Measurements from ENCODE around the gene GON7.
A peak's percentile ranks its signal among the peaks of the same experiment; 100 is the strongest.

The GON7 gene

GRCh38 chr14:93228550-93228949 lies 21.7 kb upstream of the GON7 start:
- TF ChIP-seq YY1 (IDR thresholded peaks at IDR 0.05; ENCODE audit: low read depth) (no peak), NFIC (IDR thresholded peaks at IDR 0.05) (no peak), CREB1 (IDR thresholded peaks at IDR 0.05; ENCODE audit: low read depth) (no peak), TCF12 (IDR thresholded peaks at IDR 0.05; ENCODE audit: low read depth) (no peak)

GRCh38 chr14:93223565-93223964 lies 16.7 kb upstream of the GON7 start:
- no peak for TF ChIP-seq MAX (IDR thresholded peaks at IDR 0.05)
- TF ChIP-seq EP300 (IDR thresholded peaks at IDR 0.05; ENCODE audit: borderline replicate concordance), result no peak
- TF ChIP-seq FOXM1 (IDR thresholded peaks at IDR 0.05; ENCODE audit: borderline replicate concordance, low read depth), result no peak
- no peak for TF ChIP-seq NFIC (IDR thresholded peaks at IDR 0.05)
- no peak for TF ChIP-seq TEAD4 (IDR thresholded peaks at IDR 0.05)
- TF ChIP-seq CEBPB (IDR thresholded peaks at IDR 0.05), result no peak
- TF ChIP-seq TCF12 (IDR thresholded peaks at IDR 0.05; ENCODE audit: low read depth), result no peak
- no peak for TF ChIP-seq RAD21 (IDR thresholded peaks at IDR 0.05; ENCODE audit: low read depth)
- TF ChIP-seq TAF1 (IDR thresholded peaks at IDR 0.05; ENCODE audit: low read depth), result no peak
- no peak for TF ChIP-seq ZBTB7A (IDR thresholded peaks at IDR 0.05; ENCODE audit: low read depth)
- TF ChIP-seq YY1 (IDR thresholded peaks at IDR 0.05; ENCODE audit: low read depth), result no peak
- TF ChIP-seq, protein P1, sequence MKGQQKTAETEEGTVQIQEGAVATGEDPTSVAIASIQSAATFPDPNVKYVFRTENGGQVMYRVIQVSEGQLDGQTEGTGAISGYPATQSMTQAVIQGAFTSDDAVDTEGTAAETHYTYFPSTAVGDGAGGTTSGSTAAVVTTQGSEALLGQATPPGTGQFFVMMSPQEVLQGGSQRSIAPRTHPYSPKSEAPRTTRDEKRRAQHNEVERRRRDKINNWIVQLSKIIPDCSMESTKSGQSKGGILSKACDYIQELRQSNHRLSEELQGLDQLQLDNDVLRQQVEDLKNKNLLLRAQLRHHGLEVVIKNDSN (IDR thresholded peaks at IDR 0.05), result no peak
- TF ChIP-seq EGR1 (IDR thresholded peaks at IDR 0.05), result no peak
- no peak for TF ChIP-seq REST (IDR thresholded peaks at IDR 0.05; ENCODE audit: low read depth)
- TF ChIP-seq CREB1 (IDR thresholded peaks at IDR 0.05; ENCODE audit: low read depth), result no peak

- TF ChIP-seq TEAD4 (IDR thresholded peaks at IDR 0.05) (no peak), CEBPB (IDR thresholded peaks at IDR 0.05) (no peak), ZBTB7A (IDR thresholded peaks at IDR 0.05; ENCODE audit: low read depth) (no peak), CREB1 (IDR thresholded peaks at IDR 0.05; ENCODE audit: low read depth) (no peak), NFIC (IDR thresholded peaks at IDR 0.05) (no peak), EP300 (IDR thresholded peaks at IDR 0.05; ENCODE audit: borderline replicate concordance) (no peak), FOXM1 (IDR thresholded peaks at IDR 0.05; ENCODE audit: borderline replicate concordance, low read depth) (no peak), EGR1 (IDR thresholded peaks at IDR 0.05) (no peak), REST (IDR thresholded peaks at IDR 0.05; ENCODE audit: low read depth) (no peak), RAD21 (IDR thresholded peaks at IDR 0.05; ENCODE audit: low read depth) (no peak), MAX (IDR thresholded peaks at IDR 0.05) (no peak), TAF1 (IDR thresholded peaks at IDR 0.05; ENCODE audit: low read depth) (no peak), TCF12 (IDR thresholded peaks at IDR 0.05; ENCODE audit: low read depth) (no peak), YY1 (IDR thresholded peaks at IDR 0.05; ENCODE audit: low read depth) (no peak)
- TF ChIP-seq, protein P1 (IDR thresholded peaks at IDR 0.05), result no peak
Observed at GRCh38 chr14:93220509-93220908, 13.6 kb upstream of the GON7 start.

- peak; percentile 64 for TF ChIP-seq RAD21 (IDR thresholded peaks at IDR 0.05; ENCODE audit: low read depth)
- no peak for TF ChIP-seq EP300 (IDR thresholded peaks at IDR 0.05; ENCODE audit: borderline replicate concordance)
Observed at GRCh38 chr14:93219103-93219726, 12.3 kb upstream of the GON7 start.

- TF ChIP-seq EGR1 (IDR thresholded peaks at IDR 0.05) (no peak), EP300 (IDR thresholded peaks at IDR 0.05; ENCODE audit: borderline replicate concordance) (no peak), REST (IDR thresholded peaks at IDR 0.05; ENCODE audit: low read depth) (no peak), CREB1 (IDR thresholded peaks at IDR 0.05; ENCODE audit: low read depth) (no peak)
- TF ChIP-seq, protein P1 (IDR thresholded peaks at IDR 0.05), result no peak
Observed at GRCh38 chr14:93214598-93214997, 7.7 kb upstream of the GON7 start.

Measured in Ishikawa (cell line).